Liver (tissue), 9 donors: ENCODE measurements around the gene BATF3. TPM values are rescaled to one million over a fixed set of nuclear protein-coding genes. Genes with fewer than 3 reads are reported as not detected.

ENCODE experiments used
- DNase-seq: peaks from one replicate; pipeline ENCODE4 v3.0.0-alpha.2; 2017; ENCODE audit warnings: low spot score
- H3K27ac ChIP-seq, 2 donors: one replicate each; pipeline ENCODE4 v1.7.0; 2013; ENCODE audit warnings: inconsistent platforms in 2 of 2, low read length in 2 of 2, control low read depth in 1 of 2, low read depth in 1 of 2, mild to moderate bottlenecking in 1 of 2
- H3K27me3 ChIP-seq, 4 donors: one replicate each; pipeline versions ENCODE4 v1.6.1 to v1.7.0; 2013; ENCODE audit warnings: low read length in 3 of 4, inconsistent platforms in 1 of 4, mild to moderate bottlenecking in 1 of 4, moderate library complexity in 1 of 4; ENCODE audit not compliant: control insufficient read depth in 4 of 4, insufficient read depth in 4 of 4
- H3K36me3 ChIP-seq, 4 donors: one replicate each; pipeline versions ENCODE4 v1.6.1 to v1.7.0; 2013; ENCODE audit warnings: low read length in 3 of 4, mild to moderate bottlenecking in 3 of 4, low read depth in 1 of 4, moderate library complexity in 1 of 4; ENCODE audit not compliant: control insufficient read depth in 4 of 4, insufficient read depth in 3 of 4
- H3K4me1 ChIP-seq, 4 donors: one replicate each; pipeline versions ENCODE4 v1.6.1 to v1.7.0; 2013; ENCODE audit warnings: low read length in 3 of 4, mild to moderate bottlenecking in 3 of 4, moderate library complexity in 1 of 4; ENCODE audit not compliant: control insufficient read depth in 4 of 4, insufficient read depth in 4 of 4
- H3K4me3 ChIP-seq, 3 donors: one replicate each; pipeline versions ENCODE4 v1.6.1 to v1.7.0; 2013; ENCODE audit warnings: low read length in 3 of 3, control low read depth in 1 of 3, low read depth in 1 of 3, mild to moderate bottlenecking in 1 of 3
- H3K9ac ChIP-seq, 2 donors: one replicate each; pipeline ENCODE4 v1.7.0; 2013; ENCODE audit warnings: low read length in 2 of 2, mild to moderate bottlenecking in 2 of 2, moderate library complexity in 2 of 2, control low read depth in 1 of 2, low read depth in 1 of 2
- H3K9me3 ChIP-seq, 4 donors: one replicate each; pipeline versions ENCODE4 v1.6.1 to v1.7.0; 2013; ENCODE audit warnings: low read length in 3 of 4; ENCODE audit not compliant: control insufficient read depth in 4 of 4
- ATF3 ChIP-seq: IDR thresholded peaks from 2 replicates; pipeline ENCODE4 v1.6.1; 2016; ENCODE audit warnings: antibody characterized with exemption
- EGR1 ChIP-seq, 2 donors: IDR thresholded peaks; 2 replicates each; pipeline ENCODE4 v1.6.1; 2016 to 2018; ENCODE audit warnings: antibody characterized with exemption in 2 of 2, low read depth in 2 of 2
- FOXA1 ChIP-seq: IDR thresholded peaks from 2 replicates; pipeline ENCODE4 v1.6.1; 2016; ENCODE audit warnings: antibody characterized with exemption
- FOXA2 ChIP-seq: IDR thresholded peaks from 2 replicates; pipeline ENCODE4 v1.6.1; 2016; ENCODE audit warnings: antibody characterized with exemption
- GABPA ChIP-seq, 2 donors: IDR thresholded peaks in 1 of 2; conservative IDR thresholded peaks in 1 of 2; 2 replicates each; pipeline ENCODE4 v1.6.1; 2016; ENCODE audit warnings: antibody characterized with exemption in 2 of 2, mild to moderate bottlenecking in 1 of 2, moderate library complexity in 1 of 2
- HNF4A ChIP-seq, 2 donors: conservative IDR thresholded peaks; 2 replicates each; pipeline ENCODE4 v1.6.1; 2016; ENCODE audit warnings: antibody characterized with exemption in 2 of 2, mild to moderate bottlenecking in 2 of 2
- HNF4G ChIP-seq: IDR thresholded peaks from 2 replicates; pipeline ENCODE4 v1.6.1; 2016; ENCODE audit warnings: antibody characterized with exemption
- JUND ChIP-seq, 2 donors: IDR thresholded peaks; 2 replicates each; pipeline ENCODE4 v1.6.1; 2016; ENCODE audit warnings: antibody characterized with exemption in 2 of 2
- MAX ChIP-seq: IDR thresholded peaks from 2 replicates; pipeline ENCODE4 v1.6.1; 2016; ENCODE audit warnings: antibody characterized with exemption
- NR2F2 ChIP-seq: IDR thresholded peaks from 2 replicates; pipeline ENCODE4 v1.6.1; 2016; ENCODE audit warnings: antibody characterized with exemption
- RAD21 ChIP-seq, 2 donors: IDR thresholded peaks; 2 replicates each; pipeline ENCODE4 v1.6.1; 2016; ENCODE audit warnings: antibody characterized with exemption in 2 of 2, mild to moderate bottlenecking in 2 of 2
- REST ChIP-seq: IDR thresholded peaks from 2 replicates; pipeline ENCODE4 v1.6.1; 2016; ENCODE audit warnings: antibody characterized with exemption, mild to moderate bottlenecking
- RXRA ChIP-seq, 2 donors: IDR thresholded peaks; 2 replicates each; pipeline ENCODE4 v1.6.1; 2017 to 2018; ENCODE audit warnings: antibody characterized with exemption in 2 of 2, mild to moderate bottlenecking in 1 of 2
- SP1 ChIP-seq: IDR thresholded peaks from 2 replicates; pipeline ENCODE4 v1.6.1; 2018; ENCODE audit warnings: antibody characterized with exemption, mild to moderate bottlenecking
- TAF1 ChIP-seq: conservative IDR thresholded peaks from 2 replicates; pipeline ENCODE4 v1.6.1; 2016; ENCODE audit warnings: antibody characterized with exemption, mild to moderate bottlenecking
- YY1 ChIP-seq: IDR thresholded peaks from 2 replicates; pipeline ENCODE4 v1.6.1; 2016; ENCODE audit warnings: antibody characterized with exemption, mild to moderate bottlenecking
- WGBS: extraction: QIAGEN DNeasy Blood & Tissue Kit; methylation state at CpG from one replicate; pipeline ENCODE4 v1.1.7; 2013; 5-methylcytosine and 5-hydroxymethylcytosine counted together
- polyA plus RNA-seq, 2 donors: library from polyadenylated mRNA; stranded (reverse) in 1 of 2; unstranded in 1 of 2; fragments of 200-250 nt in 1 of 2; fragments of >200 nt in 1 of 2; fragmentation: Nextera tagmentation in 1 of 2; extraction: Ambion mirVana in 1 of 2; gene quantifications; one replicate each; pipeline versions ENCODE4 v1.2.1 to v1.2.3, GENCODE V29; 2013 to 2015
- total RNA-seq, 2 donors: library from RNA; depleted of rRNA; stranded (reverse); fragments of >200 nt; gene quantifications; one replicate each; pipeline ENCODE4 v1.2.3, GENCODE V29; 2014
- TF ChIP-seq, protein P1 (sequence below): IDR thresholded peaks from 2 replicates; pipeline ENCODE4 v1.6.1; 2016; ENCODE audit warnings: antibody characterized with exemption
- TF ChIP-seq, protein P2 (sequence below): fragments of 150-350 bp; IDR thresholded peaks from 2 replicates; pipeline ENCODE4 v1.5.1; 2017; ENCODE audit warnings: improper control_type of control experiment, low read depth, low read length; ENCODE audit not compliant: missing input control
- donor health status: healthy.
- donor health status: healthy.
- donor health status: healthy.
- donor health status: healthy.
- donor health status: healthy.

The BATF3 gene
- total and polyA plus RNA-seq, 4 donors = 0.65 to 1.0 (median 0.91) TPM

DNA sequence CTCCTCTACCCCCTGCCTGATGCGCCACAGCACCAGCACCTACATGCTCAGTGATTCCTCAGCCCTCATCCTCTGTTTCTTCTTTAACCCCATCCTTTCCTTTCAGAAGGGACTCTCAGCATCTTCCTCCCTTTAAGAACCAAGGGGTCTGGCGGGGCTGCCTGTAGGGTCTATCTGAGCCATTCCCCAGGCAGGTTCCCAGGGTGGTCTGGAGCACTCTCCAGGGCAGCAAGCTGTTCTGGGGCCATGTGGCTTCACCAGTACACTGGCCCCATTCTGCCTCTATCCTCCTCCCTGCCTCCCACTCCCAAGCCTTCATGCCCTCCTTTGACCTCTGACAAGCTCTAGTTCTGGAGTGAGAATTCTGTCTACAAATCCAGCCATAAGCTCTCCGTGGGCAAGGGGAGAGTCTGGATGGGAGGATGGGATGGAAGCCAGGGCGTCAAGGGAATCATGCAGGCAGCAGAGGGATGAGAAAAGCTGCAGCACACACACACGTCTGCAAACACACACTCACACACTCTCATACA is 10.4 kb downstream of the BATF3 start:
- peaks cover 0 to 2% (median 0%) of the 10 kb centered on the region in 4 donors for H3K27me3 ChIP-seq
- H3K36me3 ChIP-seq = no peaks in the 10 kb centered on the region
- DNase-seq = no peak
- H3K4me3 ChIP-seq = no peak overlapping the region
- WGBS = 85% methylated on average over 5 of the region's 5 CpGs
- no peaks in the 10 kb centered on the region for H3K4me1 ChIP-seq
- no peak overlapping the region for H3K9ac ChIP-seq
- no peaks in the 10 kb centered on the region for H3K9me3 ChIP-seq
- TF ChIP-seq ATF3 (no peak), GABPA (IDR thresholded peaks at IDR 0.05 in 1 of 2, conservative IDR thresholded peaks at IDR 0.05 in 1 of 2) (no peak), FOXA2 (no peak), SP1 (no peak), HNF4G (no peak), MAX (no peak), JUND (IDR thresholded peaks at IDR 0.05) (no peak), REST (no peak), TAF1 (no peak), EGR1 (IDR thresholded peaks at IDR 0.05; ENCODE audit: low read depth in 2 of 2) (no peak), NR2F2 (no peak), YY1 (no peak), RAD21 (IDR thresholded peaks at IDR 0.05) (no peak), HNF4A (conservative IDR thresholded peaks at IDR 0.05) (no peak), FOXA1 (no peak), RXRA (IDR thresholded peaks at IDR 0.05) (no peak)
- TF ChIP-seq, protein P1, sequence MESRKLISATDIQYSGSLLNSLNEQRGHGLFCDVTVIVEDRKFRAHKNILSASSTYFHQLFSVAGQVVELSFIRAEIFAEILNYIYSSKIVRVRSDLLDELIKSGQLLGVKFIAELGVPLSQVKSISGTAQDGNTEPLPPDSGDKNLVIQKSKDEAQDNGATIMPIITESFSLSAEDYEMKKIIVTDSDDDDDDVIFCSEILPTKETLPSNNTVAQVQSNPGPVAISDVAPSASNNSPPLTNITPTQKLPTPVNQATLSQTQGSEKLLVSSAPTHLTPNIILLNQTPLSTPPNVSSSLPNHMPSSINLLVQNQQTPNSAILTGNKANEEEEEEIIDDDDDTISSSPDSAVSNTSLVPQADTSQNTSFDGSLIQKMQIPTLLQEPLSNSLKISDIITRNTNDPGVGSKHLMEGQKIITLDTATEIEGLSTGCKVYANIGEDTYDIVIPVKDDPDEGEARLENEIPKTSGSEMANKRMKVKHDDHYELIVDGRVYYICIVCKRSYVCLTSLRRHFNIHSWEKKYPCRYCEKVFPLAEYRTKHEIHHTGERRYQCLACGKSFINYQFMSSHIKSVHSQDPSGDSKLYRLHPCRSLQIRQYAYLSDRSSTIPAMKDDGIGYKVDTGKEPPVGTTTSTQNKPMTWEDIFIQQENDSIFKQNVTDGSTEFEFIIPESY = no peak
- TF ChIP-seq, protein P2, sequence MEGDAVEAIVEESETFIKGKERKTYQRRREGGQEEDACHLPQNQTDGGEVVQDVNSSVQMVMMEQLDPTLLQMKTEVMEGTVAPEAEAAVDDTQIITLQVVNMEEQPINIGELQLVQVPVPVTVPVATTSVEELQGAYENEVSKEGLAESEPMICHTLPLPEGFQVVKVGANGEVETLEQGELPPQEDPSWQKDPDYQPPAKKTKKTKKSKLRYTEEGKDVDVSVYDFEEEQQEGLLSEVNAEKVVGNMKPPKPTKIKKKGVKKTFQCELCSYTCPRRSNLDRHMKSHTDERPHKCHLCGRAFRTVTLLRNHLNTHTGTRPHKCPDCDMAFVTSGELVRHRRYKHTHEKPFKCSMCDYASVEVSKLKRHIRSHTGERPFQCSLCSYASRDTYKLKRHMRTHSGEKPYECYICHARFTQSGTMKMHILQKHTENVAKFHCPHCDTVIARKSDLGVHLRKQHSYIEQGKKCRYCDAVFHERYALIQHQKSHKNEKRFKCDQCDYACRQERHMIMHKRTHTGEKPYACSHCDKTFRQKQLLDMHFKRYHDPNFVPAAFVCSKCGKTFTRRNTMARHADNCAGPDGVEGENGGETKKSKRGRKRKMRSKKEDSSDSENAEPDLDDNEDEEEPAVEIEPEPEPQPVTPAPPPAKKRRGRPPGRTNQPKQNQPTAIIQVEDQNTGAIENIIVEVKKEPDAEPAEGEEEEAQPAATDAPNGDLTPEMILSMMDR = no peak
- no peak overlapping the region for H3K27ac ChIP-seq
